Loucy (cell line): ENCODE results near the gene CHRNA1.

Experiments
- H2AFZ ChIP-seq: fragments of 200-600 bp; sonication (generic); 2 replicates; pipeline ENCODE4 v1.6.0; 2016; ENCODE audit warnings: antibody characterized with exemption, mild to moderate bottlenecking, low read length, moderate library complexity
- H3F3A ChIP-seq: fragments of 200-600 bp; 2 replicates; pipeline ENCODE4 v1.6.0; 2016; ENCODE audit warnings: antibody characterized with exemption, low read depth, mild to moderate bottlenecking
- H3K27me3 ChIP-seq: fragments of 200-600 bp; sonication (generic); 2 replicates; pipeline ENCODE4 v1.6.1; 2014; ENCODE audit warnings: low read length, mild to moderate bottlenecking; ENCODE audit not compliant: insufficient read depth, poor library complexity, severe bottlenecking
- H3K36me3 ChIP-seq: fragments of 200-600 bp; sonication (generic); 2 replicates; pipeline ENCODE4 v1.6.1; 2016; ENCODE audit warnings: low read length; ENCODE audit not compliant: insufficient read depth
- H3K4me1 ChIP-seq: fragments of 200-600 bp; sonication (generic); 2 replicates; pipeline ENCODE4 v1.5.1; 2014; ENCODE audit warnings: low read length, mild to moderate bottlenecking; ENCODE audit not compliant: insufficient read depth, poor library complexity, severe bottlenecking
- H3K4me2 ChIP-seq: fragments of 200-600 bp; sonication (generic); 2 replicates; pipeline ENCODE4 v1.6.0; 2014; ENCODE audit warnings: antibody characterized with exemption, low read length, low read depth, mild to moderate bottlenecking; ENCODE audit not compliant: poor library complexity, severe bottlenecking
- H3K4me3 ChIP-seq: fragments of 200-600 bp; sonication (generic); 2 replicates; pipeline ENCODE4 v1.5.1; 2014; ENCODE audit warnings: low read length, mild to moderate bottlenecking, mixed read lengths; ENCODE audit not compliant: poor library complexity, severe bottlenecking
- H3K79me2 ChIP-seq: fragments of 200-600 bp; sonication (generic); 2 replicates; pipeline ENCODE4 v1.6.1; 2014; ENCODE audit warnings: low read length; ENCODE audit not compliant: insufficient read depth
- H3K9ac ChIP-seq: fragments of 200-600 bp; sonication (generic); 2 replicates; pipeline ENCODE4 v1.6.0; 2014; ENCODE audit warnings: mild to moderate bottlenecking, low read depth, low read length, moderate library complexity; ENCODE audit not compliant: poor library complexity, severe bottlenecking
- H3K9me2 ChIP-seq: fragments of 200-600 bp; sonication (generic); replicated peaks from 2 replicates; pipeline ENCODE4 v1.6.1; 2016; ENCODE audit warnings: low read depth, low read length, mixed read lengths
- H3K9me3 ChIP-seq: fragments of 200-600 bp; sonication (generic); 2 replicates; pipeline ENCODE4 v1.6.1; 2014; ENCODE audit warnings: mild to moderate bottlenecking, antibody characterized with exemption, low read length, low read depth; ENCODE audit not compliant: insufficient read depth
- H4K20me1 ChIP-seq: fragments of 200-600 bp; sonication (generic); 2 replicates; pipeline ENCODE4 v1.6.0; 2014; ENCODE audit warnings: antibody characterized with exemption, low read length, mild to moderate bottlenecking; ENCODE audit not compliant: insufficient read depth, poor library complexity, severe bottlenecking
- CTCF ChIP-seq: fragments of 200-600 bp; sonication (generic); conservative IDR thresholded peaks from 2 replicates; pipeline ENCODE4 v1.5.1; 2014; ENCODE audit warnings: mild to moderate bottlenecking, antibody characterized with exemption, low read length
- EZH2phosphoT487 ChIP-seq: fragments of 200-600 bp; IDR thresholded peaks from 2 replicates; pipeline ENCODE4 v1.6.1; 2018; ENCODE audit warnings: antibody characterized with exemption, mild to moderate bottlenecking, moderate library complexity, borderline replicate concordance

CHRNA1 gene

GRCh38 chr2:174778085-174778981, 14.1 kb upstream of the CHRNA1 start:
- Histone ChIP-seq H3K9me3 (no peaks in the 10 kb centered on the region), H3K36me3 (no peaks in the 10 kb centered on the region), H3K27me3 (no peaks in the 10 kb centered on the region), H3K9ac (peak overlapping the region; percentile 38), H3K79me2 (no peaks in the 10 kb centered on the region), H4K20me1 (no peaks in the 10 kb centered on the region), H2AFZ (0 out of 2 replicates have a peak overlapping the region, but pooled peaks have one; percentile 11), H3K4me2 (peak overlapping the region; percentile 54), H3K4me3 (peak overlapping the region; percentile 8), H3F3A (no peaks in the 10 kb centered on the region), H3K4me1 (peaks cover 31% of the 10 kb centered on the region), H3K9me2 (no peaks in the 10 kb centered on the region)
- TF ChIP-seq CTCF (no peak), EZH2phosphoT487 (no peak)

GRCh38 chr2:174777347-174778084, 13.2 kb upstream of the CHRNA1 start:
- Histone ChIP-seq H3K4me2 (no peak overlapping the region), H3K9me3 (no peaks in the 10 kb centered on the region), H3K36me3 (no peaks in the 10 kb centered on the region), H3K27me3 (no peaks in the 10 kb centered on the region), H3F3A (no peaks in the 10 kb centered on the region), H3K9ac (peak overlapping the region; percentile 38), H3K79me2 (no peaks in the 10 kb centered on the region), H3K9me2 (no peaks in the 10 kb centered on the region), H3K4me1 (peaks cover 31% of the 10 kb centered on the region), H4K20me1 (no peaks in the 10 kb centered on the region), H2AFZ (no peak overlapping the region), H3K4me3 (no peak overlapping the region)
- TF ChIP-seq EZH2phosphoT487: no peak
- TF ChIP-seq CTCF: no peak

- no peaks in the 10 kb centered on the region for H3K9me3 ChIP-seq
- no peaks in the 10 kb centered on the region for H3K36me3 ChIP-seq
- no peaks in the 10 kb centered on the region for H3F3A ChIP-seq
- TF ChIP-seq CTCF (no peak), EZH2phosphoT487 (no peak)
- no peaks in the 10 kb centered on the region for H3K79me2 ChIP-seq
- no peak overlapping the region for H3K9ac ChIP-seq
- no peak overlapping the region for H2AFZ ChIP-seq
- H3K4me2 ChIP-seq: no peak overlapping the region
- H3K9me2 ChIP-seq: no peaks in the 10 kb centered on the region
- no peaks in the 10 kb centered on the region for H3K27me3 ChIP-seq
- no peaks in the 10 kb centered on the region for H4K20me1 ChIP-seq
- H3K4me3 ChIP-seq: no peak overlapping the region
- peaks cover 31% of the 10 kb centered on the region for H3K4me1 ChIP-seq
These were observed 12.4 kb upstream of the CHRNA1 start for GRCh38 chr2:174776675-174777074.
